Measurements from ENCODE around the gene DNAAF5.
"Not testable (repeated sequence)": the region's sequence is repeated elsewhere in the genome, so short reads cannot be mapped to it uniquely, and the experiment has no call there.

DNAAF5 gene

DNA sequence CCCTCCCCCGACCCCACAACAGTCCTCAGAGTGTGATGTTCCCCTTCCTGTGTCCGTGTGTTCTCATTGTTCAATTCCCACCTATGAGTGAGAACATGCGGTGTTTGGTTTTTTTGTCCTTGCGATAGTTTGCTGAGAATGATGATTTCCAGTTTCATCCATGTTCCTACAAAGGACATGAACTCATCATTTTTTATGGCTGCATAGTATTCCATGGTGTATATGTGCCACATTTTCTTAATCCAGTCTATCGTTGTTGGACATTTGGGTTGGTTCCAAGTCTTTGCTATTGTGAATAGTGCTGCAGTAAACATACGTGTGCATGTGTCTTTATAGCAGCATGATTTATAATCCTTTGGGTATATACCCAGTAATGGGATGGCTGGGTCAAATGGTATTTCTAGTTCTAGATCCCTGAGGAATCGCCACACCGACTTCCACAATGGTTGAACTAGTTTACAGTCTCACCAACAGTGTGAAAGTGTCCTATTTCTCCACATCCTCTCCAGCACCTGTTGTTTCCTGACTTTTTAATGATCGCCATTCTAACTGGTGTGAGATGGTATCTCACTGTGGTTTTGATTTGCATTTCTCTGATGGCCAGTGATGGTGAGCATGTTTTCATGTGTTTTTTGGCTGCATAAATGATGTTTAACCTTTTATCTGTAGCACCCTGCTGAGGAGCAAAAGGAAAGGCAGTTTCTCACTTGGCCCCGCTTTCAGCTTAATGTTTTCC, 70.1 kb downstream of the DNAAF5 start:
- H3K4me3 ChIP-seq (ENCODE audit: insufficient read depth in 1 of 2, low read depth in 1 of 2, low read length in 2 of 2); DNase-seq; H2BK12ac ChIP-seq (ENCODE audit: low read length in 2 of 2); H3K4me1 ChIP-seq (ENCODE audit: control insufficient read depth, insufficient read depth, low read depth, low read length); H3K18ac ChIP-seq (ENCODE audit: low read depth in 1 of 2, low read length in 2 of 2); H3K79me1 ChIP-seq (replicated peaks; ENCODE audit: low read length, poor library complexity, severe bottlenecking); H3K36me3 ChIP-seq (ENCODE audit: control insufficient read depth in 1 of 2, insufficient read depth in 2 of 2, low read depth in 1 of 2, low read length in 2 of 2); H3K9me3 ChIP-seq (ENCODE audit: control insufficient read depth, low read length); H3K4me2 ChIP-seq (ENCODE audit: low read length, poor library complexity, severe bottlenecking); H3K4ac ChIP-seq (ENCODE audit: low read depth in 1 of 2, low read length in 2 of 2); H4K8ac ChIP-seq (ENCODE audit: low read length); H3K23ac ChIP-seq (ENCODE audit: low read length in 2 of 2); H2BK15ac ChIP-seq (ENCODE audit: low read depth, poor library complexity, severe bottlenecking); H2AK5ac ChIP-seq (ENCODE audit: low read length, severe bottlenecking); H2BK5ac ChIP-seq (ENCODE audit: low read depth, low read length, poor library complexity, severe bottlenecking); H3K14ac ChIP-seq (ENCODE audit: low read length in 2 of 2); H4K91ac ChIP-seq (ENCODE audit: low read length); H3K27ac ChIP-seq (ENCODE audit: low read length, poor library complexity, severe bottlenecking); H2BK120ac ChIP-seq (ENCODE audit: low read depth, low read length); H2AFZ ChIP-seq (ENCODE audit: low read depth, low read length); H3K9ac ChIP-seq (ENCODE audit: low read length); H3K27me3 ChIP-seq (ENCODE audit: control insufficient read depth in 1 of 2, insufficient read depth in 1 of 2, low read length in 2 of 2): not testable (repeated sequence)
- 88% methylated on average over 2 of the region's 10 CpGs for WGBS

GRCh38 chr7:798921-799470, 72.5 kb downstream of the DNAAF5 start:
- no peak overlapping the region for H3K4me3 ChIP-seq (ENCODE audit: insufficient read depth in 1 of 2, low read depth in 1 of 2, low read length in 2 of 2)
- WGBS, result 97% methylated on average over 11 of the region's 12 CpGs

GRCh38 chr7:800692-801091, 74.2 kb downstream of the DNAAF5 start:
- no peaks in the 10 kb centered on the region for H3K9me3 ChIP-seq (ENCODE audit: control insufficient read depth, low read length)
- no peak overlapping the region for H3K4ac ChIP-seq (ENCODE audit: low read depth in 1 of 2, low read length in 2 of 2)
- 95% methylated on average over 7 of the region's 7 CpGs for WGBS

More at GRCh38 chr7:798921-799470, 72.5 kb downstream of the DNAAF5 start:
- Histone ChIP-seq H4K8ac (ENCODE audit: low read length) (no peak overlapping the region), H2AK5ac (ENCODE audit: low read length, severe bottlenecking) (no peak overlapping the region), H3K9ac (ENCODE audit: low read length) (no peak overlapping the region), H2BK15ac (ENCODE audit: low read depth, poor library complexity, severe bottlenecking) (no peak overlapping the region), H3K9me3 (ENCODE audit: control insufficient read depth, low read length) (no peaks in the 10 kb centered on the region), H3K79me1 (replicated peaks; ENCODE audit: low read length, poor library complexity, severe bottlenecking) (no peaks in the 10 kb centered on the region), H3K4ac (ENCODE audit: low read depth in 1 of 2, low read length in 2 of 2) (no peak overlapping the region), H4K91ac (ENCODE audit: low read length) (no peak overlapping the region), H3K18ac (ENCODE audit: low read depth in 1 of 2, low read length in 2 of 2) (no peak overlapping the region), H3K23ac (ENCODE audit: low read length in 2 of 2) (no peak overlapping the region), H2BK12ac (ENCODE audit: low read length in 2 of 2) (no peak overlapping the region), H3K27ac (ENCODE audit: low read length, poor library complexity, severe bottlenecking) (no peak overlapping the region), H3K27me3 (ENCODE audit: control insufficient read depth in 1 of 2, insufficient read depth in 1 of 2, low read length in 2 of 2) (no peaks in the 10 kb centered on the region), H2BK5ac (ENCODE audit: low read depth, low read length, poor library complexity, severe bottlenecking) (no peak overlapping the region), H3K4me2 (ENCODE audit: low read length, poor library complexity, severe bottlenecking) (no peak overlapping the region), H2AFZ (ENCODE audit: low read depth, low read length) (no peak overlapping the region), H2BK120ac (ENCODE audit: low read depth, low read length) (no peak overlapping the region), H3K36me3 (ENCODE audit: control insufficient read depth in 1 of 2, insufficient read depth in 2 of 2, low read depth in 1 of 2, low read length in 2 of 2) (peaks cover 0 to 9% of the 10 kb centered on the region in 2 experiments), H3K14ac (ENCODE audit: low read length in 2 of 2) (no peak overlapping the region), H3K4me1 (ENCODE audit: control insufficient read depth, insufficient read depth, low read depth, low read length) (peaks cover 8% of the 10 kb centered on the region)
- no peak for DNase-seq

DNA sequence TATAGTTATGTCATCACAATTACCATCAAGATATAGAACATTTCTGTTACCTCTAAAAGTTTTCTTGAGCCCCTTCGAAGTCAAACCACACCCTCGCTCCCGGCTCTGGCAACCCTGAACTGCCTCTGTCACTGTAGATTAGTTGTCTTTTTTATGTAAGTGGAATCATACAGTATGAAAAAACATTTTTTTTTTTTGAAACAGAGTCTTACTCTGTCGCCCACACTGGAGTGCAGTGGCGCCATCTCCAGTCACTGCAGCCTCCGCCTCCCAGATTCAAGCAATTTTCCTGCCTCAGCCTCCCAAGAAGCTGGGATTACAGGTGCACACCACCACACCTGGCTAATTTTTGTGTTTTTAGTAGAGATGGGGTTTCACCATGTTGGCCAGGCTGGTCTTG, 74.9 kb downstream of the DNAAF5 start:
- not testable (repeated sequence) for H3K4me2 ChIP-seq (ENCODE audit: low read length, poor library complexity, severe bottlenecking); H2BK120ac ChIP-seq (ENCODE audit: low read depth, low read length); H3K4me3 ChIP-seq (ENCODE audit: insufficient read depth in 1 of 2, low read depth in 1 of 2, low read length in 2 of 2); H3K4ac ChIP-seq (ENCODE audit: low read depth in 1 of 2, low read length in 2 of 2); H3K14ac ChIP-seq (ENCODE audit: low read length in 2 of 2); H3K27me3 ChIP-seq (ENCODE audit: control insufficient read depth in 1 of 2, insufficient read depth in 1 of 2, low read length in 2 of 2); H3K9me3 ChIP-seq (ENCODE audit: control insufficient read depth, low read length); H3K9ac ChIP-seq (ENCODE audit: low read length); H3K4me1 ChIP-seq (ENCODE audit: control insufficient read depth, insufficient read depth, low read depth, low read length); H2AK5ac ChIP-seq (ENCODE audit: low read length, severe bottlenecking); H3K23ac ChIP-seq (ENCODE audit: low read length in 2 of 2); H2AFZ ChIP-seq (ENCODE audit: low read depth, low read length); H2BK15ac ChIP-seq (ENCODE audit: low read depth, poor library complexity, severe bottlenecking); H3K36me3 ChIP-seq (ENCODE audit: control insufficient read depth in 1 of 2, insufficient read depth in 2 of 2, low read depth in 1 of 2, low read length in 2 of 2); H2BK5ac ChIP-seq (ENCODE audit: low read depth, low read length, poor library complexity, severe bottlenecking); H4K91ac ChIP-seq (ENCODE audit: low read length); H3K79me1 ChIP-seq (replicated peaks; ENCODE audit: low read length, poor library complexity, severe bottlenecking); H3K18ac ChIP-seq (ENCODE audit: low read depth in 1 of 2, low read length in 2 of 2); H4K8ac ChIP-seq (ENCODE audit: low read length); H2BK12ac ChIP-seq (ENCODE audit: low read length in 2 of 2); DNase-seq; H3K27ac ChIP-seq (ENCODE audit: low read length, poor library complexity, severe bottlenecking)
- 100% methylated on average over 2 of the region's 6 CpGs for WGBS

More at GRCh38 chr7:800692-801091, 74.2 kb downstream of the DNAAF5 start:
- no peak overlapping the region for H2AFZ ChIP-seq (ENCODE audit: low read depth, low read length)
- H3K18ac ChIP-seq (ENCODE audit: low read depth in 1 of 2, low read length in 2 of 2), result no peak overlapping the region
- no peak overlapping the region for H4K91ac ChIP-seq (ENCODE audit: low read length)
- H3K27me3 ChIP-seq (ENCODE audit: control insufficient read depth in 1 of 2, insufficient read depth in 1 of 2, low read length in 2 of 2), result no peaks in the 10 kb centered on the region
- no peak overlapping the region for H3K23ac ChIP-seq (ENCODE audit: low read length in 2 of 2)
- no peaks in the 10 kb centered on the region for H3K79me1 ChIP-seq (replicated peaks; ENCODE audit: low read length, poor library complexity, severe bottlenecking)
- no peak overlapping the region for H3K4me2 ChIP-seq (ENCODE audit: low read length, poor library complexity, severe bottlenecking)
- H3K14ac ChIP-seq (ENCODE audit: low read length in 2 of 2), result no peak overlapping the region
- no peak overlapping the region for H2BK5ac ChIP-seq (ENCODE audit: low read depth, low read length, poor library complexity, severe bottlenecking)
- H2BK120ac ChIP-seq (ENCODE audit: low read depth, low read length), result no peak overlapping the region
- H3K4me3 ChIP-seq (ENCODE audit: insufficient read depth in 1 of 2, low read depth in 1 of 2, low read length in 2 of 2), result no peak overlapping the region
- no peak overlapping the region for H2BK12ac ChIP-seq (ENCODE audit: low read length in 2 of 2)
- H3K27ac ChIP-seq (ENCODE audit: low read length, poor library complexity, severe bottlenecking), result no peak overlapping the region
- H4K8ac ChIP-seq (ENCODE audit: low read length), result no peak overlapping the region
- no peak for DNase-seq
- no peak overlapping the region for H2AK5ac ChIP-seq (ENCODE audit: low read length, severe bottlenecking)
- no peak overlapping the region for H3K9ac ChIP-seq (ENCODE audit: low read length)
- H3K4me1 ChIP-seq (ENCODE audit: control insufficient read depth, insufficient read depth, low read depth, low read length), result peaks cover 8% of the 10 kb centered on the region
- H3K36me3 ChIP-seq (ENCODE audit: control insufficient read depth in 1 of 2, insufficient read depth in 2 of 2, low read depth in 1 of 2, low read length in 2 of 2), result peaks cover 0 to 9% of the 10 kb centered on the region in 2 experiments
- H2BK15ac ChIP-seq (ENCODE audit: low read depth, poor library complexity, severe bottlenecking), result no peak overlapping the region

Measured in mesenchymal stem cell (in vitro differentiated cells and primary cell).